IPS-18a (cell line): ENCODE results near the gene AGAP5.
"Not testable (repeated sequence)": the region's sequence is repeated elsewhere in the genome, so short reads cannot be mapped to it uniquely, and the experiment has no call there.

Experiments used
- H3K27ac ChIP-seq: one replicate; pipeline ENCODE4 v1.5.1; 2013; ENCODE audit warnings: low read length
- H3K27me3 ChIP-seq: one replicate; pipeline ENCODE4 v1.6.1; 2013; ENCODE audit warnings: mild to moderate bottlenecking, low read length; ENCODE audit not compliant: control insufficient read depth, insufficient read depth
- H3K36me3 ChIP-seq: one replicate; pipeline ENCODE4 v1.6.1; 2013; ENCODE audit warnings: low read depth, low read length; ENCODE audit not compliant: control insufficient read depth
- H3K4me1 ChIP-seq: one replicate; pipeline ENCODE4 v1.6.1; 2013; ENCODE audit warnings: low read depth, low read length; ENCODE audit not compliant: control insufficient read depth
- H3K4me3 ChIP-seq: one replicate; pipeline ENCODE4 v1.5.1; 2013; ENCODE audit warnings: low read length
- H3K9ac ChIP-seq: one replicate; pipeline ENCODE4 v1.6.1; 2013; ENCODE audit warnings: mild to moderate bottlenecking, low read length, moderate library complexity
- H3K9me3 ChIP-seq: one replicate; pipeline ENCODE4 v1.6.1; 2013; ENCODE audit warnings: low read depth, low read length; ENCODE audit not compliant: control insufficient read depth

The AGAP5 gene

DNA sequence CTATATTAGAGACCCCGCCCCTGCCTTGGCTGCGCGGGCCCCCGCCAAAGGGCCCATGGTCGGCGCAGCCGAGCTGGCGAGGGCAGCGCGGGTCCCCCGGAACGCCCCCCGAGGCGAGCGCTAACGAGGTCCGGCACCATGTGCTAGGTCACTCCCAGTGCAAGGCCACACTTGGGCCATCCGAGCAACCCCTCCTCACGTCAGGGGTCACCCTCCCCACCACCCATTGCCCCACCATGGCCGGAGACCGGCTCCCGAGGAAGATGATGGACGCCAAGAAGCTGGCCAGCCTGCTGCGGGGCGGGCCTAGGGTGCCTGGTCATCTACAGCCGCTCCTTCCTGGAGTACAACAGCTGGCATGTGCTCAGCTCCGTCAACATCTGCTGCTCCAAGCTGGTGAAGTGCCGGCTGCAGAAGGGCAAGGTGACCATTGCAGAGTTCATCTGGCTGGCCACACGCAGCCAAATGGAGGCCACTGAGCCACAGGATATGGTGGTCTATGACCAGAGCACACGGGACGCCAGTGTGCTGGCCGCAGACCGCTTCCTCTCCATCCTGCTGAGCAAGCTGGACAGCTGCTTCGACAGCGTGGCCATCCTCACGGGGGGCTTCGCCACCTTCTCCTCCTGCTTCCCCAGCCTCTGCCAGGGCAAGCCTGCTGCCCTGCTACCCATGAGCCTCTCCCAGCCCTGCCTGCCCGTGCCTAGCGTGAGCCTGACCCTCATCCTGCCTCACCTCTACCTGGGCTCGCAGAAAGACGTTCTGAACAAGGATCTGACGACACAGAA, 33.9 kb upstream of the AGAP5 start:
- Histone ChIP-seq H3K27me3 (no peaks in the 10 kb centered on the region), H3K4me1 (no peaks in the 10 kb centered on the region), H3K9me3 (no peaks in the 10 kb centered on the region), H3K27ac (no peak overlapping the region), H3K9ac (no peak overlapping the region), H3K4me3 (no peak overlapping the region), H3K36me3 (peaks cover 5% of the 10 kb centered on the region)

DNA sequence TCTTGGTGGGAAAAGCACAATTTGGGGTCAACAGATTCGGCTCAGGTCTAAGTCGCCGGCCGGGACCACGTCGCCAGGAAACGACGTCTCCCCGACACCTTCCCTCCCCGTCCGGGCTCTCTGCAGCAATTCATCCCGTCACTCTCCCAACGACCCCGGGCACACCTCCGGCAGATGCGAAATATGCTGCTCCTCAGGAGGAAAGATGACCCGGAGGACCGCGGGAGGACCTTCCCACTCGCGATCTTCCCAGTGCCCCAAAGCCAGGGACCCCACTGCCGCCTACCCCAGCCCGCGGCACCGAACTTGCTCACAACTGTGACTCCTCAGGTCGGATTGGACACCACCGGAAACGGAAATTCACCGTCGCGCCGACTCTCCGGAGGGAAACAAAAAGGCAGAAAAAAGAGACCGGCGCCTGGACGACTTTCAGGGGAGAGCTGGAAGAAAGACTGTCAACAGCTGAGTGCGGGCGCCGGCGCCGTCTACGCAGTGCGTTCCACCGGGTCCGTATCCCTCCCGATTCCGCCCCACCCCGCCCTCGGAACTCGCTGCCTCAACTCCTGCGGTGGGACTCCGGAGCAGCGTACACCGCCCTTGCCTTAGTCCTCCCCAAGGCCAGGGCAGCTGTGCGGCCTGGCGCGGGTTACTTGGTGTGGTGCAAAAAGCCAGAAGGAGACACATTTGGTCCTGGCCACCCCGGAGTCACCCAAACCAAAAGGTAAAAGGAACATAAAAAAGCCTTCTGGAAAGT, 32.4 kb upstream of the AGAP5 start:
- Histone ChIP-seq H3K27ac (peak overlapping the region; percentile 74), H3K4me1 (no peaks in the 10 kb centered on the region), H3K9ac (peak overlapping the region; percentile 79), H3K9me3 (no peaks in the 10 kb centered on the region), H3K4me3 (peak overlapping the region; percentile 97), H3K36me3 (peaks cover 15% of the 10 kb centered on the region), H3K27me3 (no peaks in the 10 kb centered on the region)

DNA sequence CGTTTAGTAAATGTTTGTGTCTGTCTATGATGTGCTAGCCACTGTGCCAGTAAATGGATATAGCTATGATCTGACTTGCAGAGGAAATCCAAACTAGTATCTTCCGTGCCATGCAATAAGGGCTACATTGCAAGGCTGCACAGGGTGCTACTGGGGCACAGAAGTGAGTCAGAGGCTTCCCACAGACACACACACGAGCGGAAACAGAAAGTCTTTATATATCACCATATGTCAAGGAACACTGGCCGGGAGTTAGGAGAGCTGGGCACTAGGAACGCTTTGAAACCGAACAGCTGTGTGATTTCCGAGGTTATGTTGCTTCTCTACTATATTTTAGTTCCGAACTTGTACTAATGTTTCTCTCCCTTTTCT, 31.9 kb upstream of the AGAP5 start:
- Histone ChIP-seq H3K4me3 (peak overlapping the region; percentile 97), H3K36me3 (peaks cover 15% of the 10 kb centered on the region), H3K9ac (peak overlapping the region; percentile 79)
- H3K9me3 ChIP-seq, H3K27ac ChIP-seq, H3K4me1 ChIP-seq, H3K27me3 ChIP-seq: not testable (repeated sequence)

DNA sequence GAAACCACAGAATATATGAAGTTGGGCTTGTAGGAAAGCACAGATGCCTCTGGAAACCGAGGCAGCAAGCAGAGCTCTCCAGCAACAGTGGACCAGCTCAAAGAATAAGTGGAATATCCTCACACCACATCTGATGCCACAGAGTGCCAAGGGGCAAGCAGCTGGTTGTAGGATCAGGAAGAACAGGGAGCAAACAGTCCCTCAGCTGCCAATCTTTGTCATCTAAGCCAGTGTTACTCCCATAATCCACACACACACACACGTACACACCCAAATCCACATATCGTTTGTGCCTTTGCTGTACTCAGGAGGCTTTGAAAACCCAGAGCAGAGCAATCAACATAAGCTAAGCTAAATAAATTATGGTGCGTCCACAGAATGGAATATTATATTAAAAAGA, 25.6 kb upstream of the AGAP5 start:
- no peaks in the 10 kb centered on the region for H3K4me1 ChIP-seq
- H3K4me3 ChIP-seq = no peak overlapping the region
- no peak overlapping the region for H3K27ac ChIP-seq
- no peak overlapping the region for H3K9ac ChIP-seq
- peaks cover 39% of the 10 kb centered on the region for H3K36me3 ChIP-seq
- H3K9me3 ChIP-seq = no peaks in the 10 kb centered on the region
- H3K27me3 ChIP-seq = no peaks in the 10 kb centered on the region

DNA sequence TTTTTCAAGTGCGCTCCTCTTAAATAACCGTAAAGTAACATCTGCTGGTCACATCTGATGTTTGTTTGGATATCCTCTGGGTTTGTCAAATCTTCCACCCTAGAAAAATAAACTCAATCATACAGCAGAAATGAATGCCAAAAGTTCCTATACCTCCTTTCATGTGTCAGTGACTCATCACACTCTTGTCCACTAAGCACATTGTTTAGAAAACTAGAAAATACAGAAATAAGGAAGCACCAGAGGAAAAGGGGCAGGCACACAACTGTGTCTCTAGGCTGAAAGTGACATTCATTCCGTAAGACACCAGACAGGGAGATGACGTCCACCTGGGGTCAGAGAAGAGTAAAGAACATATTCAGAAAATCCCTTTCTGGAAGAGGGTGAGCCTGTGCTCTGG, 22.7 kb upstream of the AGAP5 start:
- not testable (repeated sequence) for H3K9me3 ChIP-seq, H3K4me1 ChIP-seq, H3K9ac ChIP-seq, H3K27me3 ChIP-seq, H3K4me3 ChIP-seq, H3K27ac ChIP-seq
- peaks cover 53% of the 10 kb centered on the region for H3K36me3 ChIP-seq

DNA sequence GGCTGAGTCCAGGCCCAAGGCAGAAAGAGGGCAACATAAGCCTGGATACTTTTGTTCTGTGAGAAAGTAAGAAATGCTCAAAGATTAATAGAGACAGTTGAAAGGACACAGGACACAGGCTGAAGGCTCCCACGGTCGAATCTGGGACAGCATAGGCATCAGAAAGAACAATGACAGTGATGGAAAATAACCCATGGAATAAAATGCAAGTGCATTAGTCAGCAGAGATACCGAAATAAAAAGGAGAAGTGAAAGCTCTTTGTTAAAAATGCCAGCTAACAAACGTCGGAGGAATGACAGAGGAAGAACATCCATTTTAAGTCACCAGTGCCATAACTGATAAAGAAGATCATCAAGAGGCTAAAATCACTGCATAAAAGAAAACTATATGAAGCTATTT, 19.6 kb upstream of the AGAP5 start:
- Histone ChIP-seq H3K9ac (no peak overlapping the region), H3K4me3 (no peak overlapping the region), H3K36me3 (peaks cover 46% of the 10 kb centered on the region), H3K27ac (no peak overlapping the region), H3K27me3 (no peaks in the 10 kb centered on the region), H3K9me3 (no peaks in the 10 kb centered on the region), H3K4me1 (no peaks in the 10 kb centered on the region)

DNA sequence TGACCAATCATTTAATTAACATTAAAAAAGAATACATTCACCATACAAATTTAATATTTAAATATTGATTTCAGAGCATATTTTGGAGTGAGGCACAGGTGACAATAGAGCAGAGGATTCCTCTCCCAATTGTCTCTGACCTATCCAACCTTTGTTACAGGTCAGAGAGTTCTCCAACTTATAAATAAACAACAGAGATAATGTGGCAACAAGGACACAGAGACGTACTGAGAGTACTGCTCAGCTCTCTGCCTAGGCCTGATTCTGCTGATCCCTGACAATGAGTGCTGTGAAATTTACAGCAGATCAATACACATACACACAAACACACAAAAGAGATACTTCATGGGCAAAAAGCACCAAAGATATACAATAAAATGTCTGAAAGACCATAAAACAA, 18.3 kb upstream of the AGAP5 start:
- Histone ChIP-seq H3K4me3 (no peak overlapping the region), H3K9ac (no peak overlapping the region), H3K27me3 (no peaks in the 10 kb centered on the region), H3K27ac (no peak overlapping the region), H3K9me3 (no peaks in the 10 kb centered on the region), H3K4me1 (no peaks in the 10 kb centered on the region), H3K36me3 (peaks cover 46% of the 10 kb centered on the region)

DNA sequence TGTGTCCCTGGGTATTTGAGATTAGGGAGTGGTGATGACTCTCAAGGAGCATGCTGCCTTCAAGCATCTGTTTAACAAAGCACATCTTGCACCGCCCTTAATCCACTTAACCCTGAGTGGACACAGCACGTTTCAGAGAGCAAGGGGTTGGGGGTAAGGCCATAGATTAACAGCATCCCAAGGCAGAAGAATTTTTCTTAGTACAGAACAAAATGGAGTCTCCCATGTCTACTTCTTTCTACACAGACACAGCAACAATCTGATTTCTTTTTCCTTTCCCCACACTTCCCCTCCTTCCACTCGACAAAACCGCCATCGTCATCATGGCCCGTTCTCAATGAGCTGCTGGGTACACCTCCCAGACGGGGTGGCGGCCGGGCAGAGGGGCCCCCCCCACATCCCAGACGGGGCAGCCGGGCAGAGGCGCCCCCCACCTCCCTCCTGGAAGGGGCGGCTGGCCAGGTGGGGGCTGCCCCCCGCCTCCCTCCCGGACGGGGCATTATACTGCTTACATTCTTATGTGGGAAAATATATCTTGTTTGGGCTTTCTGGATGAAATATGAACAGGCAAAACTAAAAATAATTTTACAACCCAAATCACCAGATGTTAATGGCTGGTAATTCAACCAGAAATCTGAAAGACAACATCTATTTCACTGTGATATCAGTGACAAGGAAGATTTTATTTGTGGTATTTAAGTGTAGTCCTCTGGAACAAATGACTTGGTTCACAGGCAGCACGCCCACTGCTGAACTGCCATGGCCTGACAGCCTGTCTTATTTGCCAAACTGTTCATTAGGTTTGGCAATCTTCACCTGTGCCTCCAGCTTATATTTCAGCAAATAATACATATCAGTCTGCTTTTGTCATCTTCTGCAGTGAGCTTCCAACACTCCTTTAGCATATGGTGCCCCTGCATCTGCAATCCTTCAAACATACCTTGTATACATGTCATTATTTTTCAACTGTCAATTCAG, 17.6 kb upstream of the AGAP5 start:
- not testable (repeated sequence) for H3K27me3 ChIP-seq, H3K27ac ChIP-seq, H3K9ac ChIP-seq, H3K4me3 ChIP-seq, H3K4me1 ChIP-seq, H3K9me3 ChIP-seq
- peaks cover 39% of the 10 kb centered on the region for H3K36me3 ChIP-seq

DNA sequence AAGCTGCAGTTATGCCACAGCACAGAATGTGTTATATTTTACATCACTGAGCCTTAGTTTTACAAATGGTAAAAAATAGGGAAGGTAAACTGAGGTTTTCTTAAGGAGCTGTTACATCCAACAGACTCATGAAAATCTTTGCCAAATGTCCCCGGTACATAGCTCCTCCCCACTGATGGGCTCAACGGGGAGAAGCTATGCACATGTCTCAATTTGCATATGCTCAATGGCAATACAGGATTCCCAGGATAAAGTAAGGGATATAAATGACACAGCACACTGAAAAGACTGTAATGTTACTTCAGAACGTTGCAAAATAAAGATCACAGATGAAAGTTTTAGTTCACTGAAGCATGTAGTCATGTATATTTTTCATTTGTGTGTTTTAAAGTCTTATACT, 16.6 kb upstream of the AGAP5 start:
- H3K27ac ChIP-seq, H3K4me1 ChIP-seq, H3K9me3 ChIP-seq, H3K27me3 ChIP-seq, H3K9ac ChIP-seq, H3K4me3 ChIP-seq: not testable (repeated sequence)
- peaks cover 33% of the 10 kb centered on the region for H3K36me3 ChIP-seq

DNA sequence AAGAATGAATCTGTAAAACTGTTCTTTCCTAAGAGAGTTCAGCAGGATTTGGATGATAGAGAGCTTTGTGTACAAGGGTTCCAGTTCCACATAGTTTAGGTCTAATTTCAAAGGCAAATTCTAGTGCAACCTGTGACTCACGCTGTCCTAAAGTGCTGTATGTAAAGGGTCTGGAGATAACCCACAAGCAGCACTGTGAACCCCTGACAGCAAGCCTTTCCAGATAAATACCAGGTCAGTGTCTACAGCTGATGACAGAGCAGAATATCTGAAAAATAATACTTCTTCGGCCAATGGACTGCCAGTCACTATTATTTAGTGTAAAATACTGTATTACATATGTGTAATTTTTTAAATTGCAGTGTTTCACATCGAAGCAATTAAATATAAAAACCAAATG, 16.0 kb upstream of the AGAP5 start:
- H3K36me3 ChIP-seq = peaks cover 33% of the 10 kb centered on the region
- not testable (repeated sequence) for H3K4me1 ChIP-seq, H3K27ac ChIP-seq, H3K4me3 ChIP-seq, H3K9ac ChIP-seq, H3K27me3 ChIP-seq, H3K9me3 ChIP-seq

DNA sequence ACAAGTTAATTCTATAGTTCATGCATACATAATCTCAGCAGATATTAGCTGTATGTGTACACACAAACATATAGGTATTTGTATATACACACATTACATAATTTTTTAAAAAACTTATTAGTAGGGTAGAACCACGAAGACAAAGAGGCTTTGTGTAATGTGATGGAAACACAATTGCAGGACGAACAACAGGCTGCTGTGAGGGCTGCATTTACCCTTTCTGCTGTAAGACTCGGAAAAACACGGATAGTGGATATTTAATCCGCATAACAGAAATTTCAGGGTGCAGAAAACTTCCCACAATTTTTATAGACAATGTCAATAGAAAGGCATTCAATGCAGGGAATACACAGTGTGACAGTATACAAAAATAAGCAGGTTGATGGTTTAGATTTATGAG, 13.8 kb upstream of the AGAP5 start:
- H3K4me3 ChIP-seq, H3K27me3 ChIP-seq, H3K9ac ChIP-seq, H3K27ac ChIP-seq, H3K9me3 ChIP-seq, H3K4me1 ChIP-seq: not testable (repeated sequence)
- H3K36me3 ChIP-seq = peaks cover 11% of the 10 kb centered on the region
